ENCODE data around the gene CABLES1.

Gene CABLES1

DNA sequence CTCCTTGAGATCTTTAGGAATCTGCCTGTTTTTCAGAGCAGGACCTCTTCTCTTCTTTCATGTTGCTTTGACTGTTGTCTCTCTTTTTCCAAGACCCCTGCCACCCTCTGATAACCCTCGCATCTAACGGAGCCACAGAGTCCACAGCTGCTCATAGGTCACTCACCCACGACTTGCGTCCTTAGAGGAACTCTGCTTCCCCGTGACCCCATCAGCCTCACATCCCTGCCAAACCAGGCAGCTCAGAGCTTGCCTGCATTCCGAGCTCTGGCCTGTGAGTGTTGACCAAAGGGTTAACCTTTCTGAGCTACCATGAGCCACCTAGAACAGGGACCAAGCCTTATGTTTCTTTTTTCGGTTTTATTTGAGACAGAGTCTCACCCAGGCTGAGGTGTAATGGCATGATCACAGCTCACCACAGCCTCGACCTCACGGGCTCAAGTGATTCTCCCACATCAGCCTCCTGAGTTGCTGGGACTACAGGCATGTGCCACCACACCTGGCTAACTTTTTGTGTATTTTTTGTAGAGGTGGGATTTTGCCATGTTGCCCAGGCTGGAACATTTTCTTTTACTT, 36.4 kb downstream of the CABLES1 start:
- DNase-seq, result no peak

DNA sequence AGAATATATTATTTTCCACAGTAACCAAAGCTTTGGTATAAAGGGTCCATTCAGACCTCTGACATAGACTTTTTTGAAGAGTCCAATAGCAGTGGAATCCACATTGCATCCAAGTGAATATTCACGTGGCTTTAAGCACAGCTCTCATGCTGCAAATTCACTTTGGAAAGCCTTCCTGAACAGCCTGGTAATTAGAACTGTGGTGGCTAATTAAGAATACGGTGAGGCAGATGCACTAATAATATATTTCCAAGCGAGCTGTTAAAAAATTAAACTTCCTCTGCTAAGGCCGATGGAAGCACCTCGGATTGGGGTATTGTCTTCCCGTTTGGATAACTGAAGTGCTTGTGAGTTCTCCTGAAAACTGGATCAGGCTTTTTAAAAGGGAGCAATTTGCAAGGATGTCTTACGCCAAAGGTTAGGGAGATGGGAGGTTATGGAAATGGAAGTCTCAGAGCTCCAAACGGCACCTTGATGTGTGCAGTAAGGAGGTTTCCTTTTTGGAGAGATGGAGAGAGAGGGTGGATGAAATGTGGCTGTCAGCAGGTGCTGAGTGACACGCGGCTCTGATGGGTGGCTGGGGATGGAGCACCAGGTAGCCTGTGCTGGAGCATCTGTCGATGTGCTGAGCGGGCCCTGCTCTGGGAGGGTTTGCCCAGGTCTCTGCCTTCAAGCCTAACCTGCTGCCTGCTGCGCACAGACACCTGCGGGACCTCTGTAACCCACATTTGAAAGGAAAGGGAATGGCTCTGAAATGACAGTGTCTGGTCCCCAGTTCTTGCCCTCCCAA, 37.5 kb downstream of the CABLES1 start:
- no peak for DNase-seq

DNA sequence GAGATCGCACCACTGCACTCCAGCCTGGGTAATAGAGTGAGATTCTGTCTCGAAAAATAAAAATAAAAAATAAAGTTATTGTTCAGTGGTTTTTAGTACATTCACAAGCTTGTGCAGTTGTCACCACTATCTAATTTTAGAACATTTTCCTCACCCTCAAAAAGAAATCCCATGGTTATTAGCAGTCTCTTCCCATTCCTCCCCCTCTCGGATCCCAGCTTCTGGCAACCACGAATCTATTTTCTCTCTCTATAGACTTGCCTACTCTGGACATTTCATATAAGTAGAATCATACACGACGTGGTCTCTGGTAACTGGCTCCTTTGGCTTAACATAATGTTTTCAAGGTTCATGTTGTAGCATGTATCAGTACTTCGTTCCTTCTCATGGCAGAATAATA, 38.6 kb downstream of the CABLES1 start:
- DNase-seq, result no peak

DNA sequence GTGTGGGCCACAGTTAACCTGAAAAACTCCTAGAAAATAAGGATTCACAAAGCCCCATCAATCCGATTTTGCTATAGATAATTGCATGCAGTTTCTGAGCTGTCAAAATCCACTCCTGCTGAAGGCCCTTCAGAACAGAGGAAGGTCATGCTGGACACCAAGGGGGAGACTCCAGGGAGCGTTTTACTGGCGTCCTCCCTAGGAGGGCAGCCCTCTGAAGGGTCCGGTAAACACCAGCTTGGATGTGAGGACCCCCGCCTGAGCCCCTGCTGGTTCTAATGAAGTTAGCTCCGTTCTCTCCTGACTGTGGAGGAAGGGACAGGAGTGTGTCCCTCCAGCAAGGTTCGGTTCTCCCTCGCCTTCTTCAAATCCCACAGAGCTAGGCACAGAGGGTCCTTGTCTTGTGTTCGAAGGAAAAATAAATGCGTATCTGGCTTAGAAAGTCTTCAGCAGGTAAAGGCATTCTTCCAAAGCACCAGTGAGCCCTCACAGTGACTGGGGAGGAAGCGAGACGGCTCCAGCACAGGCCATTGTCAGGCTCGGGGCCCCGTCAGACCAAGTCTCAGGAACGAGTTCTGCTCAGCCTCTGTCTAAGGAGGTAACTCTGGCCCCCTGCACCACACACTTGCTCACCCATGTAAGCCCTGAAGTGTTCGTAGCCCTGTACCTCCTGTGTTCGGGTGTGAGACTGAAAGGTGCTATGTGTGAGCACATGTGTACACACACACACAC, 41.6 kb downstream of the CABLES1 start:
- DNase-seq, result no peak

DNA sequence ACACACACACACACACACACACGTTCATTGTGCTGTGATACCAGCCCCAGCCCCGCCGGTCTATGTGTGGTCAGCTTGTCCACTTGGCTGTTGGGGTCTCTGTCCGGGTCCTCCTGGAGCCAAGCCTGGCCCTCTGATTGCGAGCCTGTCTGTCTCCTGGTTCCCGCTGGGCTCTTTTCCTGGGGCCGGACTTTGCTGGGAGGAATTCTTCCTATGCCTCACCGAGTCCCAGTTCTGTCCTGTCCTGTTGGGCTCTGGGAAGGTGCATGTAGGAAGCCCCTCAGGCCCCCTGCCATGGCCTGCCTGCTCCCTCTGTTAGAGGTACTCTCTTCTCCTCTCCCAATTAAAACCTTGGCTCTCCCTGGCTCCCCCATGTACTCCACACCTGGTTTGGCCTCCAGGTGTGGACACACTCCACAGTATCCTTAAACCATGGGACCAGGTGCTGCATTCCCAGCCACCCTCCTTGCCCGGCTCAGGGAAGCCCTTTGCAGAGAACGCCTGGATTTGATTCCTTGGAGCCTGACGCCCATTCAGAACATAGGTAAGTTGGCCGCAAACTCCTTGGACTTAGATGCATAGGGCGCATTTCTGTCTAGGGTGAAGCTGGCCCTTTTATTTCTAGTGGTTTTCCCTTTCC, 42.3 kb downstream of the CABLES1 start:
- no peak for DNase-seq

DNA sequence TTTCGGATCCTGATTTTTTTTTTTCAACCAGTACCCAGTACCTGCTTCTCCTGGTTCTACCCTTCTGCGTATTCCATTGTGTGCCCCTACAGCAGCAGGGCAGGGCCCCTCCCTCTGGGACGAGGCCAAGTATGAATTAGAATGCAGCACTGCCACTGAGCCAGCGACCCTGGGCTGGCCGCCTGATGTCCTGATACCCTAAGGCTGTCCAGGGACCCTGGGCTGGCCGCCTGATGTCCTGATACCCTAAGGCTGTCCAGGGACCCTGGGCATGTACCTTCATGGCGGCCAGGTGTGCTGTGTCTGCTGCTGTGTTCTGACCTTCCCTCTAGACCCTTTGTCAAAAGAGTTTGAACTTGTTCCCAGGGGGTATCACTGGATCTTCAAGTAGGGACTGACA, 42.9 kb downstream of the CABLES1 start:
- no peak for DNase-seq

DNA sequence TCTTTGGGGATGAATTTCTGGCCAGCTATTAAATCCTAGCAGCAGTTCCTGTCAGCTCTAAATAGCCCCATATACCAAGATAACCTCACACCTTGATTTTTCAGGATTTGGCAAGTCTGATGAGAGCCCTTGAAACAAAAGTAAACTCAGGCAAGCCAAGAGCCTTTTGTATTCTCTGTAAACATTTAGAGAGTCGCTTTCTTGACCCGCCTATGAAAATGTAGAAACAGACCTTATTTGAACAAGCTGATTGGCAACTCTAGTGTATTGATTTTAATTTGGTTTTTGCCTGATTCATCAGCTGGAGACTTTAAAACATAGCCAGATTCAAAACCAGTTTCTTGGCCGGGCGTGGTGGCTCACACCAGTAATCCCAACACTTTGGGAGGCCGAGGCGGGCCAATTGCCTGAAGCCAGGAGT, 43.4 kb downstream of the CABLES1 start:
- DNase-seq, result no peak

DNA sequence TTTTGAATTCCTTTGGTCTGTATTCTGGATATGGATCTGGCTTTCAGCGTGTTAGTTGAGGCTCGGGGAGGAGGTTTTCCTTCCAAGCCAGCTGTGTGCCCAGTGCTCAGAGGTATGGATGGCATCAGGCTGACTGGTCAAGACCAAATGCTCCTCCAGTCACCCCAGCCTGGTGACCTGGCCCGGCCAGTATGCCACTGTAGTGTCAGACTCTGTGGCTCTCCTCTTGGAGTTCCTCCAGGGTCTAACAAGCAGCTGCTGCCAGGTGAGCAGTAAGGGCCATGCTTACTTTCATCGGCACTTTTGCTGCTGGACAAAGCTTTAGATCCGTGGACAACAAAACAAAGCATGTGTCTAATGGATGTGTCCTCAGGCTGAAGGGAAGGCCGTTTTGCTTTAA, 44.1 kb downstream of the CABLES1 start:
- no peak for DNase-seq

DNA sequence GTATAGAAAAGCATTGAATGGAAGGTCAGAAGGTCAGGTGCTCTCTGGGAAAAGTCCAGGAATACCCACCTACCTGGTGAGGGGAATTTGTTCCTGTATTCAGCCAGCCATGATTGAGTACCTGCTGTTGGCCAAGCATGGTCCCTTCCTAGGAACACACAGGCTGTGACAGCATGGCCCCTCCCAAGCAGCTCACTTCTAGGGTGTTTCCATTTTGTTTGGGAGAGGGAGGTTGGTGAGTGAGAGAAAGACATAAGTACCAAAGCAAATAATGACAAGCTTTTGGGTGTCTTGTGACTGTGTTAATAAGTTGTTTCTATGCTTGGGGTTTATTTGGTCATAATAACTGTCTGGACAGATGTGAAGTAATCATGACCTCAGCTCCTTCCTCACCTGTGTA, 46.3 kb downstream of the CABLES1 start:
- no peak for DNase-seq

DNA sequence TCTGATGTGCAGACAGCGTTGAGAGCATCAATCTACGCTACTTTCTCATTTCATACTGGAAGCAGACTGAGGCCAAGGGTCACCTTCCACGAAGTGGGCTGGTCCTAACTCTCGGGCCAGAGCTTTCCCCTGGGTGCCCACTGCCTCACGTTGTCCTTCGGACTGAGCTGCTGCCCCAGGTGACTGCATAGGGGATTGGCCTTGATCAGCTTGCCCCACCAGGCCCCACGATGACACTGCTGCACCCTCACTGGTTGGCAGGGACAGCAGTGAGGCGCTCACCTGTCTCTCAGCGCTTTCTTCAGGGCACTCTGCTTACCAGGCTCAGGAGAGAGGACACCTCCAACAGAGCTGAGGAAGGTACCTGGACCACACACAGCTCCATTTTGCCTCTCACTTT, 47.3 kb downstream of the CABLES1 start:
- DNase-seq, result no peak

DNA sequence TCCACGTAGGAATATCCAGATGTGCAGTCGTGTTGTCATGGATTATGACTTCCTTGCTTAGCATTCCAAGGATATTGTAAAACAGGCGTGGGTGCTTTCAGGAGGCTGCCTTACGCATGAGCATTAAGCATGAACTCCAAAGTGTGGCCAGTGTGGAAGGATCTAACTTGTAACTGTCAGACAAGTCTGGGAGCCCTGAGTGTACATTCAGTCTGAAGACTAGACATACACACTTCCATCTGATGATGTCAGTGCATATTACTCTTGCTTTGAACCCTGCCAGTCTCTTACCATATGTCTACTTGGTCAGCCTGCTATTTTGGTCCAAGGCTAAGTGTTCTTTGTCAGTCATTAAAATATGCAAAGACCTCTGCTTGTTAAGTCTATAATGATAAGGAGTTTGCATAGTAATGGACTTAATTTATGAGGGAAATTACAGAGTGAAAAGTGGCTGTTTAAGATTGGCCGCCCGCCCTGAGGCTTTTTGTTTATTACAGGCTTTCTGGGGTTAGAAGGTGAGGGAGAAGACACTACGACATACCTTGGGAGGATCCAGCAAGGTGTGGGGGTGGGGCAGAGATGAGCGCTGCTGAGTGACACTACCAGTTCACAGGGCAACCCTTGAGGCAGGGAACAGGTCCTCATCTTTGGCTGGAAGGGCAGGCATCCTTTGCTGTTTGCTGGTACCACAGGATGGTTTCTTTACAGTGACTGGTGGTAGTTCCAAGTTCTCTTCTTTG, 48.3 kb downstream of the CABLES1 start:
- no peak for DNase-seq

DNA sequence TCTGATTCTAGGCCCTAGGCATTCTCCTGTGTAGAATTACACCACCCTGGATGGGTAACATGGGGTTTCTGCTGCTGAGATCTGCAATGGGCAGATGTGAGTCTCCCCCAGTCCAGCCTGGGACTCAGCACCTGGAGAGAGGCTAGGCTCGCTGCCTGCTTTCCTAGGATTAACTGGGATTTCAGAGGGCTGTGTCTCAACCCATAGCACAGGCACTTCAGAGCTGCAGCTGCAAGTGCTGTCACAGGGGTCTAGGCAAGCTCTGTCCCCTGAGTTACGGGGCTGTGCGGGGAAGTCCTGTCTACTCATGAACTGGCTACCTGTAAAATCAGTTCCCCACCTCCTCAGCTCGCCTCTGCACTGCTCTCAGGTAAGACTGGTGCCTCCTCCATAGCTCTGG, 51.5 kb downstream of the CABLES1 start:
- DNase-seq, result no peak

DNA sequence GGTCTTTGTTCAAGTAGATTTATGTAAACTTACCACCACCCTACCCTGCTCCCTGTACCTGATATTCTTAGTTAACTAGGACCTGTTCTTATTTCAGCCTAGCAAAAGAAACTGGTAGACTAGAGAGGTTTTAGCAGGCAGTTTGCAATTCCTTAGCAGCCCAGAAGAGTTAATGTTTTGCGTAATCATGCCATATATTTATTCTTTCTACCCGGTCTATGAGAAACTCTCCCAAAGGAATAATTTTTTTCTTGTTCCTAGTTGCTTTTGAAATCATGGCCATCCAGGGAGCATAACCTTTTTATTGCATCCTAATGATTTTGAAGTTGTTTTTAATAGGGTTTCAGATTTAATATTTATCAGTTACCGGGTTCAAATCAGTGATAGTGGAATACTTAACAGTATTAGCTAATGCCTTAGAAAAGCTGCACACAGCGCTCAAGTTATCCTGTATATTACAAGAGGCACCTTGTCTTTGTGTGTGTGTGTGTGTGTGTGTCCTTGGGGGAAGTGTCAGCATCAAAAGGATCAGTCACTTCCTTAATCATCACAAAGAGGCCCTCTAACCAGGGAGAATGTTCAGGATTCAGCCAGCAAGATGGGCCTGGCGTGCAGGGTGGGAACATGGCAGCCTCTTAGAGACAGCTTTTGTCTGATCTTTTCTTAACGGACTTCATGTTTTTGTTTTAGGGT, 52.9 kb downstream of the CABLES1 start:
- DNase-seq, result no peak

DNA sequence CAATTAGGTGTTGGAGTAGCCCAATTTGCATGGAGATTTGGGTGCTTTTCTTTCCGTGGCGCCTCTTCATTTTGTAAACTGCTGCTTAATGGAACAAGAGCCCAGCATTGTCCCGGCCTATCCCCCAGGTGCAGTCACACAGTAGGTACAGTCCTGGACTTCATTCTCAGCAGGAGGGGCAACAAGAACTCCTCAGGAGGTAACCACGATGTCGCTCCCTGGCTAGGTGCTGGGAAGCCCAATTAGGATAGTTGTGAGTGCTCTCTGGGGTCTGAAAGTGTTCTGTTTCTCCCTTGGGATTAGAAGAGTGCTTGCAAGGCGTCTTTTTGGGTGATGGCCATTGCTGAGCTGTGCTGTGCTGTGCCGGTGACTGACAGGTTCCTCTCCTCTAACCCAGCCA, 53.8 kb downstream of the CABLES1 start:
- no peak for DNase-seq

DNA sequence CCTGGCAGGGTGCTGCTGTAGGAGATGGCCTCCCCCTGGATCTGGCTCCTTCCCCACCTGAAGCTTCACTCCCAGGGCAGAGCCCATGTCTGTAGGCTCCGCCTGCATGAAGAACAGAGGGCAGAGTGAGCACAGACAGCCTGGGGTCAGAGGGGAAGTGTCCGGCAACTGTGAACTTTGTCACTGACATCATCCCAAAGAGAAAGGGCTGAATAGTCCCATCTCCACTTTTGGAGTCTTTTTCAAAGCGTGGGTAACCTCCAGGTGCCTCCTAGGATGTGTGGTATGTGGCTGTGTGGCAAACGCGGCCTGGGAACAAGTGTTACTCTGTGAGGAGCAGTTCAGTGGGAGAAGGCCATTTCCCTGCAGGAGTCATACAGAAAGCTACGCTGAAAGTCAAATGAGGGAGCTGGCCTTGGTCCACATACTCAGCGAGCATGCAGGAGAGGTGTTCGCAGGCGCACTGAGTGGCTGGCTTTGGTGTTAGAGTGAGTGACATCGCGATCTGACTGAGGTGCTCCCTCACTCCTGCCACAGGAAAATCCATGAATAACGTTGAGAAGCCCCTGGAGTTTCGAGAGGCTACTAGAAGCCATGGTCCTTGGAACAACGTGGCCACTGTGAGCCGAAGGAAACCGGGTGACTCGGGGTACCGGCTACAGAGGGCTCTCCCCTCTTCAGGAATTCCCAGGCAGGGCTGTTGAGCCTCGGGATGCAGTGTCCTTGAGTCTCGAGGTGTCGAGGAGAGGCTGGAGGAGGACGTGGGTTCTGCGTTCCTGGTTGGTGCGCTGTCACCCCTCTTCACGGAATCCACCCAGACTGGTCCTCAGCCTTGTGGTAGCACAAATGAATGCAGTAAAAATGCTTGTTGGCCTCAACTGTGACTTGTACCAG, 54.7 kb downstream of the CABLES1 start:
- DNase-seq, result no peak

DNA sequence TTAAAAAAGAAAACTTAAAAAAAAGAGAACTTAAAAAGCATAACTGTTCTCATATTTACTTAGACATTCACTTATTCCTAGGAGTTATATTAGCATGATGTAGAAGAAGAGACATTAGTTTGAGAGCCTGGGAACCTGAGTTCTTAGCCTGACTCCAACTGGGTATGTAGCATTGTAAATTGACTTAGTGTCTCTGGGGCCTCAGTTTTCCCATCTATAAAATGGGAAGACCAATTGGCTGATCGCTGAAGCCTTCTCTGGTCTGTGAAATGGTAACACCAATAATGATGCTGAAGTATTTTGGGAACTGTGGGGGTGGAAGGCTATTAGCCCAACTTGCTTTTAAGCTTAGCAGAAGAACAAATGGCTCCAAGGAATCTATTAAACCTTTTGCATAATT, 55.9 kb downstream of the CABLES1 start:
- no peak for DNase-seq

DNA sequence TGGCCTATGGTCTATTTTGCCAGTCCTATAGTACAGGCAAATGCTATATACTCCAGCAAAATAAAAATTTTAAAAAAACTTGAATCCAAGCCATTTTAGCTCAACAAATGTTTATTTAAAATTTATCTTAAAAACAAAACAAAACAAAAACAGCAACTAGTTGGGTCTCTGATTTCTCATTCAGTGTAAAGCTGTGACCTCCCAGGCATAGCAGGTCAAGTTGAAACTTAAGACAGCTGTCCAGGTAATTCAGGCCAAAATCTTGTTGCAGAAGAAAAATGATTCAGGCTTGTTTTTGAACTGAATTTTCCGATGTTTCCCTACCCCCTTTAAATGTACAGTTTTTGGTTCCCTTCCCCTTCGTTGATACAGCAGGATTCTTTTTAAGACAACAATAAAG, 58.5 kb downstream of the CABLES1 start:
- no peak for DNase-seq

DNA sequence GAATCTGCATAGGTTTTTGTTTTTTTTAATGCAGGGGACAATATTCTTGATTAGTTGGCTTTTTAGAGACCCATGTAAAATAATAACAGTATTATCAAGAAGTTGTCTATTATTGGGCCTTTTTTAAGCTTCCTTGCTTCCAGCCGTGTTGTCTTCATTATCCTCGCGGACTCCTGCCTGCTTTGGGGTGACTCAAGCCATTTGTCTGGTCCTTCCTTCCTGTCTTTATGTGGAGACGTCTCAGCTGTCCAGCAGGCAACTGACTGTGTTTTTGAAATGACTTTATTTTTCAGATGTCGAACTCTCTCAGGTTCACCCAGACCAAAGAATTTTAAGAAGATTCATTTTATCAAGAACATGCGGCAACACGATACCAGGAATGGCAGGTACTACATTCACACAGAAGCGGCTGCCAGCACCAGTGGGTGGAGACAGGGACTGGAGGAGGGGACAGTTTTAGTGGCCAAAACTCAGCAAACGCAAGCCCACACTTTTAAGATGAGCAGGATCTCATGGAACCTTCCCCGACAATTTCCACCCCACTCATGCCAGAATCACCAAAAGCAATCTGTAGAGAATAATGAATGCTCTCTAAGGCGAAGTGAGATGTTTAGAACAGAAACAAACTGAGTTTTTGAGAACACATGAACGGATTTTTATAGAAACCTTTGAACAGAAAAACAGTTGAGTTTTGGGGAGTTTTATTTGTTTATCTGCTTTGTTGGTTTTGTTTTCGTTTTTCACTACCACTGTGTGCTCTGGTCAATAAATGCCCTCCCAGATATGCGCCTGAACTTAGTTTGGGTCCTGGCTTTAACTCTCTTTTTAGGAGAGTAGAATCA, 59.1 kb downstream of the CABLES1 start:
- no peak for DNase-seq

DNA sequence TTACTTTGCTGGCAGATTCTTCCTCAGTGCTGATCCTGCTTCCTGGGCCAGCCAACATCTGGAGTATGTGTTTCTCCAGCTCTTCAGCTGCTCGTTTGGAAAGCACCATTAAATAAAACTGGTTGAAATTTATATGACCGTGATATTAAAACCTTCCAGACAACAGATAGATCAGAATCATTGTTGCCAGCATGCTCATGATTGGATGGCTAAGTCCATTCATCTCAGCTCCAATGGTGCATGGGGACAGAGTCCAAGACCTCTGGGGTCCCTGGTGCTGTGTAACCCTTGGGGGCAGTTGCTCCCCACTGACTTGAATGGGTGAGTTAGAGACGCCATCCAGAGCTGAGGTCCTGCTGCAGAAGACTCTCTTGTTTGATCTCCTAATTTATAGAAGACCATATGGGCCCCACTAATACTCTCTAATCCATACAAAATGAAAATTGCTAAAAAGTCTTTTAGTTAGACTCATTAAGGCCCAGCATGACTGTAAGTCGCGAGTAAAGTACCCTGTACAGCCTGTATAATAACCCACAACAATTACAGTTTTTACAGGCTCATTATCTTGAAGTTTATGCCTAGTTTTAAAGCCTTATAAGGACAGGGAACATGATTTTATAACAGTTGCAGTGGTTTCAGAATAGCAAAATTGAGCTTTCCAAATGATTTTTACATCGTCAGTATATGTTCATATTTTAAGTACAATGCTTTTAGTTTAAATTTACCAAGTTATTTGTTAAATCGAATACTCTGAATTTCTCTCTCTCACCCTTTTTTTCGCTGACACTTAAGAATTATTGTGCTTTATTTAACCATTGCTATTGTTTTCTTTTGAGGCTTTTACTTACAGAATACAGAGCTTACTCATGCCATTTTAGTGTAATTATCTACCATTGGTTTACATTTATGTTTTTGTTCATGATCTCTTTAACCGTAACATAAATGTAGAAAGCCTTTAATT, 60.0 kb downstream of the CABLES1 start:
- DNase-seq, result no peak

Measured in activated T-cell treated with anti-CD3 and anti-CD28 coated beads, Interleukin-2, amount 50 U/mL, for 48 hours (primary cell).